ENCODE results near the gene RNFT2.

Gene RNFT2

GRCh38 chr12:116727261-116727660 lies 10.9 kb upstream of the RNFT2 start:
- TF ChIP-seq CTCF (IDR thresholded peaks at IDR 0.05; ENCODE audit: borderline replicate concordance, control extremely low read depth, extremely low read depth, insufficient read depth, missing control alignments) = no peak
- DNase-seq (ENCODE audit: low spot score) = no peak
- in situ Hi-C loops (cut with MboI; ENCODE audit: low sequenced_read_pairs, unreplicated experiment) = no loop called here

GRCh38 chr12:116727891-116728290 lies 10.2 kb upstream of the RNFT2 start:
- DNase-seq (ENCODE audit: low spot score) = no peak
- in situ Hi-C loops (cut with MboI; ENCODE audit: low sequenced_read_pairs, unreplicated experiment) = no loop called here
- TF ChIP-seq CTCF (IDR thresholded peaks at IDR 0.05; ENCODE audit: borderline replicate concordance, control extremely low read depth, extremely low read depth, insufficient read depth, missing control alignments) = no peak

GRCh38 chr12:116731801-116732200 lies 6.3 kb upstream of the RNFT2 start:
- DNase-seq (ENCODE audit: low spot score) = no peak
- in situ Hi-C loops (cut with MboI; ENCODE audit: low sequenced_read_pairs, unreplicated experiment) = no loop called here
- TF ChIP-seq CTCF (IDR thresholded peaks at IDR 0.05; ENCODE audit: borderline replicate concordance, control extremely low read depth, extremely low read depth, insufficient read depth, missing control alignments) = no peak

- no peak for DNase-seq (ENCODE audit: low spot score)
- no peak for TF ChIP-seq CTCF (IDR thresholded peaks at IDR 0.05; ENCODE audit: borderline replicate concordance, control extremely low read depth, extremely low read depth, insufficient read depth, missing control alignments)
- in situ Hi-C loops (cut with MboI; ENCODE audit: low sequenced_read_pairs, unreplicated experiment) = no loop called here
Observed at GRCh38 chr12:116734156-116734768, 3.9 kb upstream of the RNFT2 start.

GRCh38 chr12:116735084-116735483 lies 3.0 kb upstream of the RNFT2 start:
- in situ Hi-C loops (cut with MboI; ENCODE audit: low sequenced_read_pairs, unreplicated experiment) = no loop called here
- DNase-seq (ENCODE audit: low spot score) = no peak
- TF ChIP-seq CTCF (IDR thresholded peaks at IDR 0.05; ENCODE audit: borderline replicate concordance, control extremely low read depth, extremely low read depth, insufficient read depth, missing control alignments) = no peak

- TF ChIP-seq CTCF (IDR thresholded peaks at IDR 0.05; ENCODE audit: borderline replicate concordance, control extremely low read depth, extremely low read depth, insufficient read depth, missing control alignments) = no peak
- in situ Hi-C loops (cut with MboI; ENCODE audit: low sequenced_read_pairs, unreplicated experiment) = no loop called here
- no peak for DNase-seq (ENCODE audit: low spot score)
Observed at GRCh38 chr12:116735951-116736599, 2.0 kb upstream of the RNFT2 start.
